Fibroblast of villous mesenchyme (primary cell): Measurements from ENCODE around the gene TMUB2. TPM values are rescaled to one million over a fixed set of nuclear protein-coding genes. Genes with fewer than 3 reads are reported as not detected.
A peak's percentile ranks its signal among the peaks of the same experiment; 100 is the strongest.

ENCODE experiments used
- DNase-seq: peaks from one replicate; pipeline ENCODE4 v3.0.0-alpha.2; 2010; ENCODE audit warnings: low read depth
- H3K4me3 ChIP-seq: 2 replicates; pipeline ENCODE4 v1.5.1; 2011; ENCODE audit warnings: low read depth, mild to moderate bottlenecking, low read length
- total RNA-seq: library from RNA; depleted of rRNA; stranded (reverse); fragments of >200 nt; gene quantifications from 2 replicates; pipeline ENCODE4 v1.2.3, GENCODE V29; 2012
- TF ChIP-seq, protein P1 (sequence below): IDR thresholded peaks from 2 replicates; pipeline ENCODE4 v1.5.1; 2012; ENCODE audit warnings: low read depth, mild to moderate bottlenecking, low read length; ENCODE audit not compliant: insufficient read depth

TMUB2 gene
- total RNA-seq, 1 donor = 28.1 TPM

DNA sequence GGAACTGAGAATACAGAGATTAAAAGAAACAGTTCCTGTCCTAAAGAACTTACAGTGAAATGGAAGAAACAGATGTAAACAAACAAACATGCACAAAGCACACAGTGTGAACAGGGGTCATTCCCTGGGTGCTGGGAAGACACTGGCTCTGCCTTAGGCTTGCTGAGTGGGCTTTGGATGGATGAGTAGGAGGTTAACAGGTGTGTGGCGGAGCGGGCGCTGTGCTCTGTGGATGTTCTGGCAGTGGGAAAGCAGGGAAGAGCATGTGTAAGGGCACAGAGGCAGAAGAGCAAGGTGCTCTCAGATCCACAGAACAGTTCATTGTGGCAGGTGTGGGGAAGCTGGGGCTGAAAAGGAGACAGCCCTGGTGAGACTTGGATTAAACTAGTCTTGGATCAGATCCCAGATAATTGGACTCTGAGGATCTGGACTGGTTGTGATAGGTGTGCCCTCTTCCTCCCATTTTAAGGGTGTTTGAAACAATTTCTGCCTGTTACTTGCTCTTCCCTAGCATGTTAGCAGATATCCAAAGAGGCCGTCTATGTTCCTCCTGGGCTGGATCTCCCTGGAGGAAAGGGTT is 36.9 kb upstream of the TMUB2 start:
- TF ChIP-seq, protein P1, sequence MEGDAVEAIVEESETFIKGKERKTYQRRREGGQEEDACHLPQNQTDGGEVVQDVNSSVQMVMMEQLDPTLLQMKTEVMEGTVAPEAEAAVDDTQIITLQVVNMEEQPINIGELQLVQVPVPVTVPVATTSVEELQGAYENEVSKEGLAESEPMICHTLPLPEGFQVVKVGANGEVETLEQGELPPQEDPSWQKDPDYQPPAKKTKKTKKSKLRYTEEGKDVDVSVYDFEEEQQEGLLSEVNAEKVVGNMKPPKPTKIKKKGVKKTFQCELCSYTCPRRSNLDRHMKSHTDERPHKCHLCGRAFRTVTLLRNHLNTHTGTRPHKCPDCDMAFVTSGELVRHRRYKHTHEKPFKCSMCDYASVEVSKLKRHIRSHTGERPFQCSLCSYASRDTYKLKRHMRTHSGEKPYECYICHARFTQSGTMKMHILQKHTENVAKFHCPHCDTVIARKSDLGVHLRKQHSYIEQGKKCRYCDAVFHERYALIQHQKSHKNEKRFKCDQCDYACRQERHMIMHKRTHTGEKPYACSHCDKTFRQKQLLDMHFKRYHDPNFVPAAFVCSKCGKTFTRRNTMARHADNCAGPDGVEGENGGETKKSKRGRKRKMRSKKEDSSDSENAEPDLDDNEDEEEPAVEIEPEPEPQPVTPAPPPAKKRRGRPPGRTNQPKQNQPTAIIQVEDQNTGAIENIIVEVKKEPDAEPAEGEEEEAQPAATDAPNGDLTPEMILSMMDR = no peak
- no peak for DNase-seq
- H3K4me3 ChIP-seq = no peak overlapping the region

- DNase-seq = no peak
- no peak overlapping the region for H3K4me3 ChIP-seq
- TF ChIP-seq, protein P1 = no peak
These were observed 33.9 kb upstream of the TMUB2 start for GRCh38 chr17:44152875-44153274.

DNA sequence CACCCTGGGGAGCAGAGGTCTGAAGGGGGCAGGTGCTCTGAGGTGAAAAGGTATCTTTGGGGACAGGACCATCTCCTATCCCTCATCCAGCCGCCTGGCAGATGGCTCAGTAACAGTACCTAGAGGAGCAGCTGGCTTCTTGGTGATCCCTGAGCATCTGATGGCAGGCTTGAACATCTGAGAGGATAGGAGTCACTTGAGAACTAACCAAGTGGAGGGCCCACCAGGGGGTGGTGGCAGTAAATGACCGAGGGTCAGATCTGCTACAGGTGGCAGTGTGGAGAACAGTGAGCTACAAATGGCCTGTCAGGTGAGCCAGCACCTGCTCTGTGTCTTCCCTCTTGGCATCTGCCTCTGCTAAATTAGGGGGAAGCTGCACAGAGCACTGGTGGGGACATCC is 31.3 kb upstream of the TMUB2 start:
- no peak overlapping the region for H3K4me3 ChIP-seq
- TF ChIP-seq, protein P1 = no peak
- DNase-seq = no peak

DNA sequence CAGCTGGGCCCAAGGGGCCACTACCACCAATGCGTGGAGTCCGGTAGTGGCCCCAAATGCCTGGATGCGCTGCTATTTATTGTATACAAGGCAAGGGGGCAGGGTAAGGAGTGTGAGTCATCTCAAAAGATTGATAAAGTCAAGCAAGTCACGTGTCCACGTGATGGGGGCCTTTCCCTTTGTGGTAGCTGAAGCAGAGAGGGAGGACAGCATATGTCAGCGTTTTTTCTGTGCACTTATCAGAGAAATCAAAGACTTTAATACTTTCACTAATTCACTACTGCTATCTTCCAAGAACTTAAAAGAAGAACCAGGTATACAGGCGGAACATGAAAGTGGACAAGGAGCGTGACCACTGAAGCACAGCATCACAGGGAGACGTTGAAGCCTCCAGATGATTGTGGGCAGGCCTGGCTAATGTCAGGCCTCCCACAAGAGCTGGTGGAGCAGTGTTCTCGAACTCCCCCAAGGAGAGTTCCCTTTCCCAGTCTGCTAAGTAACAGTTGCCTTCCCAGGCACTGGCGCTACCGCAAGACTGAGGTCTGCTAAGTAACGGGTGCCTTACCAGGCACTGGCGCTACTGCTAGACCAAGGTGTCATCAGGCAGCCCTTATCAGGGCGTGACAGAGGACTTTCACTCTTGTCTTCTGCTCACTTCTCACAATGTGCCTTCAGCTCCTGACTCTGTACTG is 27.1 kb upstream of the TMUB2 start:
- H3K4me3 ChIP-seq = no peak overlapping the region
- peak; percentile 76 for DNase-seq
- TF ChIP-seq, protein P1 = no peak

GRCh38 chr17:44164476-44164875 is 22.3 kb upstream of the TMUB2 start:
- TF ChIP-seq, protein P1 = no peak
- DNase-seq = no peak
- no peak overlapping the region for H3K4me3 ChIP-seq

DNA sequence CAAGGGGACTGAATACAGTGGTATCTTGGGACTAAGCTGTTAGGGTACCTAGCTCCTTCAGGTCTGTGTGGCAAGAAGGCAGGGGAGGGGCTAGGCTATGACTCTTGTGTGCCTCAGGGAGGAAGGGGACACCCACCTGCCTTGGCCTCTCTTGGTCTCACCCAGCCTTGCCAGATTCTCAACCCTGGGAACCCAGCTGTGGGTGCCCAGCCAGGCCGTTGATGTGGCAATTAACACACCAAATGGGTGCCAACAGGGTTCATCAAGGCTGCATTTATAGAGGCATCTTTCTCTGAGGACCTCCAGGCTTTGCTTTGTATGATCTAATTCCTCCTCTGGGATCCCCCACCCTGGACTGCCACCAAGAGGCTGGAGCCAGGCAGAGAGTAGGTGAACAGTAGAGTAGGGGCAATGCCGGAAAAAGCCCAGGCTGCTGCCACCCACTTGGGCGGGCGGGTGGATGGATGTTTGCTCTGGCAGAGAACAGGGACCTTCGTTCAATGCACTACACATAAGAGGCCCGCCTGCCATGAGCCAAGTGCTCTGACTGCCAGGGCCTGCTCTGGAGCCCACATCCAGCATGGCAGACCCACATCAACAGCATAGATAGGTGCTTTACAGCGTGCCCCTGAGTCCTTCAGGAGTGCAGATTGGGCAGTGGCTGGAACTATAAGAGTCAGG is 19.5 kb upstream of the TMUB2 start:
- no peak overlapping the region for H3K4me3 ChIP-seq
- no peak for DNase-seq
- TF ChIP-seq, protein P1 = no peak
